GM12878 (cell line): ENCODE data around the gene DNHD1. TPM values are rescaled to one million over a fixed set of nuclear protein-coding genes. Genes with fewer than 3 reads are reported as not detected.

Source experiments
- ATAC-seq: fragments of 200-7000 bp; cut with Tn5 transposase; 3 replicates; pipeline ENCODE4 v1.9.1; 2020; ENCODE audit warnings: mild to moderate bottlenecking, moderate library complexity
- BruUV-seq: library from RNA; stranded (reverse); fragments of 400-500 nt; replicated peaks from 2 replicates; lab custom pipeline; 2021; lab: Mats Ljungman, UMichigan
- CTCF ChIA-PET: fragments of 300-600 bp; sonication (Branson Sonifier 250); formaldehyde crosslinking; extraction: SDS; loops from one replicate; lab custom pipeline; 2021; ENCODE audit warnings: inconsistent platforms; lab: Yijun Ruan, JAX
- POLR2A ChIA-PET: fragments of 350-600 bp; formaldehyde crosslinking; extraction: SDS; loops from one replicate; lab custom pipeline; 2021; ENCODE audit warnings: inconsistent platforms; lab: Charles Lee
- RAD21 ChIA-PET: fragments of 300-600 bp; sonication (Branson Sonifier 250); formaldehyde crosslinking; loops from one replicate; lab custom pipeline; 2023; ENCODE audit warnings: antibody characterized with exemption; ENCODE audit not compliant: unreplicated experiment; lab: Charles Lee
- SMC1A ChIA-PET: fragments of 300-600 bp; sonication (Branson Sonifier 250); formaldehyde crosslinking; loops from one replicate; lab custom pipeline; 2023; ENCODE audit not compliant: unreplicated experiment, uncharacterized antibody; lab: Charles Lee
- DNase-seq: peaks from one replicate; pipeline ENCODE4 v3.0.0-alpha.2; 2011; ENCODE audit warnings: low read depth, low spot score
- FAIRE-seq: peaks from 3 replicates; lab custom pipeline; 2011; peaks lifted over from hg19 to GRCh38; lab: Jason Lieb, UNC
- H2AFZ ChIP-seq: 2 replicates; pipeline ENCODE4 v1.6.0; 2011; ENCODE audit warnings: low read depth, low read length, control low read depth; ENCODE audit not compliant: control insufficient read depth
- H3K27ac ChIP-seq: 2 replicates; pipeline ENCODE4 v1.5.1; 2011; ENCODE audit warnings: control low read depth; ENCODE audit not compliant: control insufficient read depth, insufficient read depth
- H3K27me3 ChIP-seq, 2 experiments: replicated peaks in 1 of 2; 2 replicates each; pipeline versions ENCODE4 v1.6.0 to v1.6.1; 2011; ENCODE audit warnings: low read length in 1 of 2; ENCODE audit not compliant: control insufficient read depth in 2 of 2, insufficient read depth in 2 of 2
- H3K36me3 ChIP-seq, 2 experiments: 2 replicates each; pipeline ENCODE4 v1.5.1; 2011; ENCODE audit warnings: low read length in 1 of 2; ENCODE audit not compliant: control insufficient read depth in 2 of 2, insufficient read depth in 2 of 2
- H3K4me1 ChIP-seq: 2 replicates; pipeline ENCODE4 v1.6.1; 2011; ENCODE audit warnings: mild to moderate bottlenecking, low read length, moderate library complexity, mixed read lengths; ENCODE audit not compliant: control insufficient read depth, insufficient read depth
- H3K4me2 ChIP-seq: 2 replicates; pipeline ENCODE4 v1.6.0; 2011; ENCODE audit warnings: control low read depth; ENCODE audit not compliant: control insufficient read depth, insufficient read depth
- H3K4me3 ChIP-seq: fragments of 200-600 bp; sonication (generic); 2 replicates; pipeline ENCODE4 v1.5.1; 2016
- H3K79me2 ChIP-seq: 2 replicates; pipeline ENCODE4 v1.6.0; 2011; ENCODE audit warnings: low read length; ENCODE audit not compliant: control insufficient read depth, insufficient read depth
- H3K9ac ChIP-seq: 2 replicates; pipeline ENCODE4 v1.8.0; 2011; ENCODE audit warnings: low read length, control low read depth, mixed read lengths; ENCODE audit not compliant: control insufficient read depth, insufficient read depth
- H3K9me3 ChIP-seq: replicated peaks from 3 replicates; pipeline ENCODE4 v1.5.1; 2011; ENCODE audit warnings: mild to moderate bottlenecking, low read length; ENCODE audit not compliant: control insufficient read depth, insufficient read depth
- H4K20me1 ChIP-seq: 2 replicates; pipeline ENCODE4 v1.6.0; 2011; ENCODE audit not compliant: control insufficient read depth, insufficient read depth
- BCL11A ChIP-seq: IDR thresholded peaks from 2 replicates; pipeline ENCODE4 v1.6.1; 2011; ENCODE audit warnings: low read depth, low read length
- EP300 ChIP-seq, 2 experiments: fragments of 150-350 bp in 1 of 2; IDR thresholded peaks; 2 replicates each; pipeline ENCODE4 v1.6.1; 2011 to 2012; ENCODE audit warnings: low read depth in 2 of 2, low read length in 2 of 2, borderline replicate concordance in 1 of 2, improper control_type of control experiment in 1 of 2, inconsistent platforms in 1 of 2; ENCODE audit not compliant: control insufficient read depth in 1 of 2
- GATAD2B ChIP-seq: fragments of 450-650 bp; conservative IDR thresholded peaks from 2 replicates; pipeline ENCODE4 v1.6.1; 2017; ENCODE audit warnings: low read depth, mild to moderate bottlenecking, moderate library complexity
- HDAC6 ChIP-seq: fragments of 200-600 bp; sonication (generic); IDR thresholded peaks from one replicate; pipeline ENCODE4 v1.8.0; 2017; ENCODE audit warnings: antibody characterized with exemption; ENCODE audit not compliant: unreplicated experiment
- IKZF1 ChIP-seq: fragments of 450-650 bp; conservative IDR thresholded peaks from 2 replicates; pipeline ENCODE4 v1.6.1; 2017; ENCODE audit warnings: antibody characterized with exemption, mild to moderate bottlenecking
- KLF5 ChIP-seq: fragments of 450-650 bp; IDR thresholded peaks from 2 replicates; pipeline ENCODE4 v1.6.1; 2014; ENCODE audit warnings: mild to moderate bottlenecking; ENCODE audit not compliant: partially characterized antibody
- POLR2AphosphoS2 ChIP-seq: IDR thresholded peaks from 2 replicates; pipeline ENCODE4 v1.6.1; 2011; ENCODE audit warnings: low read depth, mild to moderate bottlenecking, low read length, improper control_type of control experiment, moderate library complexity
- POLR2AphosphoS5 ChIP-seq: IDR thresholded peaks from 2 replicates; pipeline ENCODE4 v1.6.1; 2011; ENCODE audit warnings: mild to moderate bottlenecking, low read length, inconsistent platforms
- RAD51 ChIP-seq: fragments of 450-650 bp; IDR thresholded peaks from 2 replicates; pipeline ENCODE4 v1.6.1; 2016; ENCODE audit warnings: moderate library complexity, mild to moderate bottlenecking, inconsistent platforms
- SKIL ChIP-seq: fragments of 450-650 bp; IDR thresholded peaks from 2 replicates; pipeline ENCODE4 v1.6.1; 2017; ENCODE audit warnings: mild to moderate bottlenecking, low read depth, inconsistent platforms; ENCODE audit not compliant: poor library complexity, severe bottlenecking
- SMARCA5 ChIP-seq: fragments of 450-650 bp; IDR thresholded peaks from 2 replicates; pipeline ENCODE4 v1.6.1; 2017; ENCODE audit warnings: mild to moderate bottlenecking
- SP1 ChIP-seq: IDR thresholded peaks from one replicate; pipeline ENCODE4 v1.6.1; 2011; ENCODE audit warnings: low read depth, low read length
- SRF ChIP-seq, 2 experiments: IDR thresholded peaks; 2 replicates each; pipeline ENCODE4 v1.6.1; 2011; ENCODE audit warnings: low read depth in 2 of 2, low read length in 2 of 2, mild to moderate bottlenecking in 1 of 2, moderate library complexity in 1 of 2
- TARDBP ChIP-seq: IDR thresholded peaks from 2 replicates; pipeline ENCODE4 v1.6.1; 2016; ENCODE audit warnings: borderline replicate concordance
- ZNF207 ChIP-seq: fragments of 450-650 bp; IDR thresholded peaks from 2 replicates; pipeline ENCODE4 v1.6.1; 2014; ENCODE audit warnings: antibody characterized with exemption, mild to moderate bottlenecking, borderline replicate concordance
- ZZZ3 ChIP-seq: IDR thresholded peaks from 2 replicates; pipeline ENCODE4 v1.6.1; 2011; ENCODE audit warnings: low read depth; ENCODE audit not compliant: control insufficient read depth, insufficient read length
- WGBS: methylation state at CpG from one replicate; pipeline ENCODE4 v1.1.6; 2016; ENCODE audit warnings: low lambda C conversion rate; ENCODE audit not compliant: insufficient replicate concordance, insufficient coverage; ENCODE audit errors: missing lambda C conversion rate; 5-methylcytosine and 5-hydroxymethylcytosine counted together
- in situ Hi-C: fragments of 300-500 bp; cut with MboI; formaldehyde crosslinking; loops from 9 replicates; pipeline ENCODE4 v1.14.3; 2018; ENCODE audit warnings: mixed read lengths
- intact Hi-C: fragments of 100-400 bp; cut with micrococcal nuclease; formaldehyde crosslinking; loops from one replicate; pipeline ENCODE4 v1.14.2; 2022; ENCODE audit not compliant: unreplicated experiment
- polyA plus RNA-seq, 11 experiments: library from polyadenylated mRNA; depleted of rRNA in 4 of 11; unstranded in 6 of 11; stranded (reverse) in 5 of 11; fragments of >200 nt; fragmentation: Nextera tagmentation in 4 of 11; fragmentation: Illumina TruSeq in 1 of 11; extraction: Ambion mirVana in 4 of 11; extraction: Trizol in 1 of 11; gene quantifications; 1 replicate in 1 of 11; 2 replicates in 10 of 11; pipeline versions ENCODE4 v1.2.1 to v1.2.3, GENCODE V29; 2011 to 2016; ENCODE audit warnings: inconsistent platforms in 2 of 11, missing spikeins in 2 of 11, low read depth in 1 of 11
- total RNA-seq, 4 experiments: library from RNA; depleted of rRNA in 3 of 4; stranded (reverse); fragments of >200 nt in 3 of 4; fragmentation: Illumina TruSeq in 1 of 4; extraction: Trizol in 1 of 4; gene quantifications; 2 replicates each; pipeline versions ENCODE4 v1.2.1 to v1.2.3, GENCODE V29; 2013 to 2021
- TF ChIP-seq, protein P1 (sequence below): IDR thresholded peaks from 2 replicates; pipeline ENCODE4 v1.6.1; 2011; ENCODE audit warnings: borderline replicate concordance, low read depth, mild to moderate bottlenecking, moderate library complexity, low read length; ENCODE audit not compliant: insufficient read depth, poor library complexity, severe bottlenecking
- TF ChIP-seq, protein P2 (sequence below): fragments of 450-650 bp; IDR thresholded peaks from 2 replicates; pipeline ENCODE4 v1.6.1; 2016; ENCODE audit warnings: mild to moderate bottlenecking

DNHD1 gene
- total and polyA plus RNA-seq, 10 of the 15 experiments (the other 5 are each of a cell fraction or from before 2014, with no cell fraction given) = 0.99 to 16.9 (median 8.6) TPM

- TF ChIP-seq EP300 (IDR thresholded peaks at IDR 0.05; ENCODE audit: borderline replicate concordance in 1 of 2, control insufficient read depth in 1 of 2, low read depth in 2 of 2, low read length in 2 of 2) = no peak
- no peak for TF ChIP-seq POLR2AphosphoS2
- no peak for TF ChIP-seq ZZZ3
- TF ChIP-seq KLF5 = no peak
- TF ChIP-seq HDAC6 = no peak
- no peak for TF ChIP-seq SKIL
- no peak for TF ChIP-seq GATAD2B
- TF ChIP-seq SRF (IDR thresholded peaks at IDR 0.05; ENCODE audit: low read depth in 2 of 2, low read length in 2 of 2) = no peak
Measured at GRCh38 chr11:6599449-6599848, 102.4 kb downstream of the DNHD1 start (continued).

DNA sequence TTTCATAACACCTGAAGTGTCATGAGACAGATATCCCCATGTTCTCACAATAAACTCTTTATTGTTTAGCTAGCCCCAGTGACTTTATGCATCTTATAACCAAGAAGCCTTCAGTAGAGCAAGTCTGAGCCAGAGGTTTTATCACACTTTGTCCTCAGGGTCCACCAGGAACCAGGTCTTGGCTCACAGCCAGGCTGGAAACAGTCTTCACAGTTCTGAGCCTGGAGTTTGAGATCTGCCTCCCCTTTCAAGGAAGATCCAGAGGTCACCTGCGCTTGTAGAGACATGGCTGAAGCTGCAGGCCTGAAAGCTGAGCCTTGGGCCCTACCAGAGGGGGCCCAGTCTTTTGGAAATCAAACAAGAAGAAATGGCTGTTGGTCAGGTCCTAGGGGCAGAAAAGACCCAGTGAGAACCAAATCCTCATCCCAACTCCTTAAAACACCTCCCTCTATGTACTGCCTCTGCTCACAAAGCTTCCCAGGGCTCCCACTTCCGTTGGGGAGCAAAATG, 102.9 kb downstream of the DNHD1 start:
- Histone ChIP-seq H3K36me3 (peaks cover 14 to 18% of the 10 kb centered on the region in 2 experiments), H3K79me2 (peaks cover 52% of the 10 kb centered on the region), H3K4me3 (no peak overlapping the region)
- TF ChIP-seq BCL11A (no peak), TARDBP (no peak), SP1 (no peak), POLR2AphosphoS5 (no peak), RAD51 (no peak), IKZF1 (no peak), ZNF207 (no peak), SMARCA5 (no peak)
- TF ChIP-seq, protein P1, sequence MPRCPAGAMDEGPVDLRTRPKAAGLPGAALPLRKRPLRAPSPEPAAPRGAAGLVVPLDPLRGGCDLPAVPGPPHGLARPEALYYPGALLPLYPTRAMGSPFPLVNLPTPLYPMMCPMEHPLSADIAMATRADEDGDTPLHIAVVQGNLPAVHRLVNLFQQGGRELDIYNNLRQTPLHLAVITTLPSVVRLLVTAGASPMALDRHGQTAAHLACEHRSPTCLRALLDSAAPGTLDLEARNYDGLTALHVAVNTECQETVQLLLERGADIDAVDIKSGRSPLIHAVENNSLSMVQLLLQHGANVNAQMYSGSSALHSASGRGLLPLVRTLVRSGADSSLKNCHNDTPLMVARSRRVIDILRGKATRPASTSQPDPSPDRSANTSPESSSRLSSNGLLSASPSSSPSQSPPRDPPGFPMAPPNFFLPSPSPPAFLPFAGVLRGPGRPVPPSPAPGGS = no peak
- TF ChIP-seq, protein P2, sequence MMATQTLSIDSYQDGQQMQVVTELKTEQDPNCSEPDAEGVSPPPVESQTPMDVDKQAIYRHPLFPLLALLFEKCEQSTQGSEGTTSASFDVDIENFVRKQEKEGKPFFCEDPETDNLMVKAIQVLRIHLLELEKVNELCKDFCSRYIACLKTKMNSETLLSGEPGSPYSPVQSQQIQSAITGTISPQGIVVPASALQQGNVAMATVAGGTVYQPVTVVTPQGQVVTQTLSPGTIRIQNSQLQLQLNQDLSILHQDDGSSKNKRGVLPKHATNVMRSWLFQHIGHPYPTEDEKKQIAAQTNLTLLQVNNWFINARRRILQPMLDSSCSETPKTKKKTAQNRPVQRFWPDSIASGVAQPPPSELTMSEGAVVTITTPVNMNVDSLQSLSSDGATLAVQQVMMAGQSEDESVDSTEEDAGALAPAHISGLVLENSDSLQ = no peak

More for the DNA sequence above, 102.9 kb downstream of the DNHD1 start:
- no peaks in the 10 kb centered on the region for H4K20me1 ChIP-seq
- no peak for FAIRE-seq
- ATAC-seq = no peak
- WGBS = 64% methylated on average over 2 of the region's 2 CpGs
- ChIA-PET CTCF (interaction anchor here (1.3 kb wide), 1 partner anchor 83 kb away, joined by 7 read pairs; the partner anchor contains the start of gene MRPL17), RAD21 (interaction anchor here (0.9 kb wide), 1 partner anchor 31 kb away, joined by 3 read pairs; no protein-coding TSS in a partner anchor), POLR2A (interaction anchor here (1.5 kb wide), 1 partner anchor 18 kb away, joined by 3 read pairs; no protein-coding TSS in a partner anchor), SMC1A (interaction anchor here (1.1 to 1.6 kb wide), 3 partner anchors 10 to 82 kb away, joined by 3 to 6 read pairs (median 3); partner anchors contain the start of gene TAF10)
- no peak overlapping the region; the same call in none of the 2 replicates for H3K4me2 ChIP-seq
- peaks cover 3% of the 10 kb centered on the region; the same call in 1 of the 2 replicates for H3K4me1 ChIP-seq
- no peaks in the 10 kb centered on the region for H3K9me3 ChIP-seq
- in situ Hi-C loops (no loop called here), intact Hi-C loops (loop anchor here (10.0 kb wide), 1 partner anchor 215 kb away; no protein-coding TSS in a partner anchor)
- no TSS peak for BruUV-seq
- no peak for DNase-seq
- no peak overlapping the region for H2AFZ ChIP-seq
- H3K27ac ChIP-seq = no peak overlapping the region
- H3K27me3 ChIP-seq = no peaks in the 10 kb centered on the region
- H3K9ac ChIP-seq = no peak overlapping the region
